HG03139 (cell line): ENCODE data around the gene SFSWAP.
A peak's percentile ranks its signal among the peaks of the same experiment; 100 is the strongest.
"Not testable (repeated sequence)": the region's sequence is repeated elsewhere in the genome, so short reads cannot be mapped to it uniquely, and the experiment has no call there.

Source experiments
- ATAC-seq: cut with Tn5 transposase; IDR thresholded peaks from one replicate; pipeline ENCODE4 v1.9.1; 2021; ENCODE audit not compliant: unreplicated experiment

SFSWAP gene

DNA sequence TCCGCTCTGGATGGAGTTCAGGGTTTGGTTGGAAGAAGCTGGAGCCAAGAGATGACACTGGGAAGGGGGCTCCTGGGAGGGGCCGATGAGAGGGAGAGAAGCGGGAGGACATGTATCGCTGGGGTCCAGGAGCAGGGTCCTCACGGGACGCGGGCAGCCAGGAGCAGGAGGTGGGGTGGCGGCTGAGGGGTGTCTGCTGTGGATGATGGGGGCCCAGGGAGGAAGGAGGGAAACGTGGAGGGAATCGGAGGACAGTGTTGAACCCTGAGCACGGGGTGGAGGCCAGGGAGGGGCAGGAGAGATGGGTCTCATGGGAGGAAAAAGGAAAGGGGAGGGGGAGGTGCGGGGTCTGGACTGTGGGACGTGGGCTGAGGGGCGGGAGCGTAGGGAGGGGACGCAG, 31.7 kb upstream of the SFSWAP start:
- ATAC-seq: not testable (repeated sequence)

DNA sequence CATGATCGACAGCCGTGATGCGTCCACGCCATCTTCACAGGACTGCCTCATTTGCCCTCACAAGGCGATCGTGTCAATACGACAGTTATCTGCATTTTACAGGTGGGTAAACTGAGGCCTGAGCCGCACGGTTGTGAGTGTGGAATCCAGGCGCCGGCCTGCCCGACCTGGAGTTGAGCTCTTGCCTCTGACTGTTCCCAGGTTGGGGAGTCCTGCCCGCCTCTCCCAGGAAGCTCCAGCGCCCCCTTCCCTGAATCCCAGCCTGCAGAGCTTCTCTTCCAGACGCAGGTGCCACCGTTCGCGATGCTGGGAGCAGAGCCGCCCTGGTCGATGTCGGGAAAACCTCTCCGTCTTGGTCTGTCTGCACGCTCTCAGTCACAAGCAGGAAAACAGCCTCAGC, 31.1 kb upstream of the SFSWAP start:
- not testable (repeated sequence) for ATAC-seq

DNA sequence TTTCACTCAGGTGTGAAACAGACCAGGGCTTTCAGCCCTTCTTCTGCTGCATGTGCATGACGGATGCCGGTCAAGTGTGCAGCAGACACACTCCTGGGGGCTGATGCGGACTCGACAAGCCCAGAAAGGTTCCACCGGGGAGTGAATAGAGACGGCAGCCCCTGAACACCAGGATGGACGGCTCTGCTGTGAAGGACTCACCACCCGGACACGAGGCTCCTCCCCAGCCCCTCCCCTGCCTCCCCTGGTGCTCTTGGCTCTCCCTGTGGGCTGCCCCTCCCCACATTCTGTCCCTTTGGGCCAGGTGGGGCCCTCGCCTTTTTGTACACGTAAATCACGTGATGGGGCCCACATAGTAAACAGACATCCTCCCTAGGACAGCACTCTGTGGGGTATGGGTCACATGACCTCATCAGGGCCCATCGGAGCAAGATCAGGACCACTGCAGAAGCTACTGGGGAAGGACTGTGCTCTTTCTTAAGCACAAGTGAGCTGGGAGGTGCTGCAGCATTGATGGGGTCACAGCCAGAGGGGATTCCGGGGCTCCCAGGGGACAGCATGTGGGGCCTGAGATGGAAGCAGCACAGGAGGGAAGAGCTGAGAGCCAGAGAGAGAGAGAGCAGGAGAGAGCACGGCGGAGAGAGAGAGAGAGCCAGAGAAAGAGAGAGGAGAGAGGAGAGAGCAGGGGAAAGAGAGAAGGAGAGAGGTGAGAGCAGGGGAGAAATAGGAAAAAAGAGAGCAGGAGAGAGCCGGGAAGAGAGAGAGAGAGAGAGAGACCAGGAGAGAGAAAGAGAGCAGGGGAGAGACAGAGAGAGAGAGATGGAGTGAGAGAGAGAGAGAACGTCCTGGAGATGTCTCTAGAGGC, 30.3 kb upstream of the SFSWAP start:
- not testable (repeated sequence) for ATAC-seq

DNA sequence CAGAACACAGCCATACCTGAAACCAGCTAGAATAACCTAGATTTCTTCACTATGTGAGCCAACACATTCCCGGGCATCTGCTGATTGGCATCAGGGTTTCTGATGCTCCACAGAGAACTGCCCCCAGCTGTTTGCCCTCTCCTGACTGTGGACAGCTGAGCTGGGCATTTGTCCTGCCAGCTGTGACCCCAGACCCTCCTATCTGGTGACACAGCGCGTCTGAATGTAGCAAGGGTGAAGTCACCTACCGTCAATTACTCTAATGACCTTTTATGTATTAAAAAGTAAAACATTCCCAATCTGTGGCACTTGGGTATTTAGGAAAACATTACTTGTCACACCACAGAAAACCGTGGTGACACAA, 29.7 kb upstream of the SFSWAP start:
- ATAC-seq: no peak

DNA sequence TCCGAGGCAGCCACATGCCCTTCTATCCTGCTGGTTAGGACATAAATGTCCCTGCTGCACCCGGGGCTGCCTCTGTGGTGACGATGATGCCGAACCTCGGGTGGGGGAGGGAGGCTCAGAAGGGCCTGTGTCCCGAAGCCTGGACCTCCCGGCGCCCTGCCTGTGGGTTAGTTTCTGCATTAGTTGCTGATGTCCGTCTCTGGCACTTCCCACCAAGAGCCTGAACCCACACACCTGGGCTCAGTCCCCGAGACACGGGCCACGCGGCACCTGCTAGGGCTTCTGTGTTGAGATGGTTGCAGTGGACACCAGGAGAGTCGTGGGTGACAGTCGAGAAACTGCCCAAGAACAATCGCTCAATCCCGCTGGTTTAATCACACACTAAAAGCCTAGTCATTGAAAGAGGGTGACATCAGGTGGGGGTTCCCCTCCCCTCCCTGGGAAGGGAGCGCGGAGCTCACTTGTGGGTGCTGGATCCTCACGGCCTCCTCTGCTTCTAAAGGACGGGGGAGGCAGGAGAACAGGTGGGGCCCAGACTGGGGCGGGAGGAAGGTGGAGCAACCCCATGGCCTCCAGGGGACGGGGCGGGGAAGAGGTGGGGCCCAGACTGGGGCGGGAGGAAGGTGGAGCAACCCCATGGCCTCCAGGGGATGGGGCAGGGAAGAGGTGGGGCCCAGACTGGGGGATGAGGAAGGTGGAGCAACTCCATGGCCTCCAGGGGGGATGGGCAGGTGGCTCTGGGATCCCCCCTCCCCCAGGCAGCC, 29.0 kb upstream of the SFSWAP start:
- peak; percentile 100 for ATAC-seq

DNA sequence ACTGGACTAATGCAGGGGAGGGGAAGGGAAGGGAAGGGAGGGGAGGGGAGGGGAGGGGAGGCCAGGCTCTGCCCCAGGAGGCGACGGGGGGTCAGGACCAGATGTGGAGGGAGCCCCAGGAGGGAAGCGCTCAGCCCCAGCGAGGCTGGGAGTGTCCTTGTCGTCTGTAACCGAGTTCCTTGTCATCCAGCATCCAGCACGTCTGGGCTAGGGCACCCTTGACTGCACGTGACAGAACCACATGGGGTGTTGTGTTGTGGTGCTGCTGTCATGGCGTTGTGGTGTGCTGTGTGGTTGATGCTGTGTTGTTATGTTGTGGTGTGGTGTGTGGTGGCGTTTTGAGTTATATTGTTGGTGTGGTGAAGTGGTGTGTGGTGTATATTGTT, 28.4 kb upstream of the SFSWAP start:
- ATAC-seq: peak; percentile 4

DNA sequence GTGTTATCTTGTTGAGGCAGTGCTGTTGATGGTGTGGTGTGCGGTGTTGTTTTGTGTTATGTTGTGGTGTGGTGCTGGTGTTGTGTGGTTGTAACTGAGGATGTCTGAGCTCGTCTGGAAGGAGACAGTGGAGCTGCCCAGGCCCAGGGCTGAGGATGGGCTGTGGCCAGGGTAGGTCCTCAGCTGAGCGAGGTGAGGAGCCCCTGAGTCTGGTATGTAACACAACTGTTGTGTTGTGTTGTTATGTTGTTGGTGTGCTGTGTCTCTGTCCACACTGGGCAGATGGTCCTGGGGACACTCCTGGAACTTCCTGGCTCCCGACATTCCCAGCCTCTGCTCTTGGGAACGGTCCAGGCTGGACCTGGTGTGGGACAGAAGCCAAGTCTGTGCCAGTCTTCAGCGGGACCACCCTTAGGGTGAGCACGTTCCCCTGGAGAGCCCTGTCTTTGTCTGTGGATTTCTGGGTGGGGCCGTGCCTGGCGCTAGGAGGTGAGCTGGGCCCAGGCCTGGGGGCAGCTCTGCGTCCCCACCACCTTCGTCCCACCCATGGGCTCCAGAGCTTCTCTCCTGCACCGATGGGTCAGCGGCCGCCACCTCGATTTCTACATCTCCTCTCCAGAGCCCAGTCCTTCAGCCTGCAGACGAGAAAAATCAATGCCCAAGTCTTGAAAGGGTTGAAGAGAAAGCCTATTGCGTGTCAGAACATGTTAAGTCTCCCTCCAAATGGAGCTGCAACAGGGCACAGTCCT, 27.4 kb upstream of the SFSWAP start:
- no peak for ATAC-seq

DNA sequence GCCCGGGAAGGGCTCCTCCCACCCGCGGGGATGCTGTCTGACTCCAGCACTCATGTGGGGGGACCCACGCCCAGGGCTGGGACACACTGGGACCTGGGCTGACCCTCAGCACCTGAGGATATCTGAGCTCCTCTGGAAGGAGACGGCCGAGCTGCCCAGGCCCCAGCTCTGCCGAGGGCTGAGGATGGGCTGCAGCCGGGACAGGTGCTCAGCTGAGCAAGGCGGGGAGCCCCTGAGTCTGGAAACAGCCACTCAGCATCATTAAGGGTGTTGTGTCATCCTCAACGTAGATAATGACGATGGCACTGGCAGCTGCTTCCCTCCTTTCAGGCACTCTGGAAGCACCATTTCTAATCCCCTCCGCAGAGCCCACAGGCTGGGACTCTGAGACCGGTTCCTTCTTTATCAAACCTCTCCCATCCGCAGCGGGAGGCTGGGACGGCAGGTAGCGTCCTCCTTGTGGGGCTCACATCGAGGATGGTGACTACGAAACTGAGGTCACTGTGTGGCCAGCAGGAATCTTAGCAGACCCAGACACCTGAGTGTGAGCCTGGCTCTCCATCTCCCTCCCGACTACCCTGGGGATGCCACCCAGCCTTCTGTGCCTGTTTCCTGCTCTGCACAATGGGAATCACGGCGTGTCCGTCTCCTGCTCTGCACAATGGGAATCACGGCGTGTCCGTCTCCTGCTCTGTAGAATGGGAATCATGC, 26.7 kb upstream of the SFSWAP start:
- no peak for ATAC-seq

DNA sequence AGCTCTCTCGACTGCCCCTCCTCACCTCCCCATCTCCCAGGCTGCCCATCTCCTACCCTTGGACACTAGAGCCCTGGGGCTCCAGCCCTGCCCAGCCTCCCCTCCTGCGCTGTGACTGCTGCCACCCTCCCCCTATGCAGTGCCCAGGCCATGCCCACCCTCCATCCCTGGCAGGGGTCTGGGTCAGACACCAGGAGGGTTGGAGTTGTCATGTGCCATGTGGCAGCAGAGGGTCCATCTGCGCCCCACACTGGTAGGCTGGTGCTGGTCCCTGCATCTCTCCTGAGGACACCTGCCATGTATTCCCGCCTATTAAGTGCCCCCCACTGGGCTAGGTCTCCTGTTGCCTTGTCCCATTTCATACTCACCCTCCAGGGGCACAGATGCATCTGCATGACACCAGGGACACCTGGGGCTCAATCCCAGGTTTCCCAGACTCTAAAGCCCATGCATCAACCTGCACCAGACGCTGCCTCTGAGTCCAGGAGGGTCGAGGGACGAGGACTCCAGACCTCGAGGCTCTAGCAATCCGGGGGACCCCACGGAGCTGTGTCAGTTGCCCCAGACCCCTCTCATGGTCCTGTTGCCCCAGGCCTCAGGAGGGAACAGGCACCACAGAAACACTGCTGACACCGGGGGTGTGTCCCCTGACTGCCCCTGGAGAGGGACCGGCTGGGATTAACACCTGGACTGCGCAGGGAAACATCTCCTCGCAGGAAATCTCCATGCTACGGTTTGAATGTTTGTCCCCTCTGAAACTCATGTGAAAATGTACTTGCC, 23.4 kb upstream of the SFSWAP start:
- no peak for ATAC-seq

DNA sequence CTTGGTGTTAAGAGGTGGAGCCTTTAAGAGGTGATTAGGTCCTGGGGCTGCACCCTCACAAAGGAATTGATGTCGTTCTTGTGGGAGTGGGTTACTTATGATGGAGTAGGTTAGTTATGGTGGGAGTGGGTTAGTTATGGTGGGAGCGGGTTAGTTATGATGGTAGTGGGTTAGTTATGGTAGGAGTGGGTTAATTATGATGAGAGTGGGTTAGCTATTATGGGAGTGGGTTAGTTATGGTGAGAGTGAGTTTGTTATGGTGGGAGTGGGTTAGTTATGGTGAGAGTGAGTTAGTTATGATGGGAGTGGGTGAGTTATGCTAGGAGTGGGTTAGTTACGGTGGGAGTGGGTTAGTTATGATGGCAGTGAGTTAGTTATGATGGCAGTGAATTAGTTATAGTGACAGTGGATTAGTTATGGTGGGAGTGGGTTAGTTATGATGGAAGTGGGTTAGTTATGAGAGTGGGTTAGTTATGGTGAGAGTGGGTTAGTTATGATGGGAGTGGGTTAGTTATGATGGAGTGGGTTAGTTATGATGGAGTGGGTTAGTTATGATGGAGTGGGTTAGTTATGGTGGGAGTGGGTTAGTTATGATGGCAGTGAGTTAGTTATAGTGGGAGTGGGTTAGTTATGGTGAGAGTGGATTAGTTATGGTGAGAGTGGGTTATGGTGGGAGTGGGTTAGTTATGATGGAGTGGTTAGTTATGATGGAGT, 22.6 kb upstream of the SFSWAP start:
- ATAC-seq: no peak

DNA sequence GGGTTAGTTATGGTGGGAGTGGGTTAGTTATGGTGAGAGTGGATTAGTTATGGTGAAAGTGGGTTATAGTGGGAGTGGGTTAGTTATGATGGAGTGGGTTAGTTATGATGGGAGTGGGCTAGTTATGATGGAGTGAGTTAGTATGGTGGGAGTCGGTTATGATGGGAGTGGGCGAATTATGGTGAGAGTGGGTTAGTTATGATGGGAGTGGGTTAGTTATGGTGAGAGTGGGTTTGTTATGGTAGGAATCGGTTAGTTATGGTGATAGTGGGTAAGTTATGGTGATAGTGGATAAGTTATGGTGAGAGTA, 22.1 kb upstream of the SFSWAP start:
- ATAC-seq: no peak

DNA sequence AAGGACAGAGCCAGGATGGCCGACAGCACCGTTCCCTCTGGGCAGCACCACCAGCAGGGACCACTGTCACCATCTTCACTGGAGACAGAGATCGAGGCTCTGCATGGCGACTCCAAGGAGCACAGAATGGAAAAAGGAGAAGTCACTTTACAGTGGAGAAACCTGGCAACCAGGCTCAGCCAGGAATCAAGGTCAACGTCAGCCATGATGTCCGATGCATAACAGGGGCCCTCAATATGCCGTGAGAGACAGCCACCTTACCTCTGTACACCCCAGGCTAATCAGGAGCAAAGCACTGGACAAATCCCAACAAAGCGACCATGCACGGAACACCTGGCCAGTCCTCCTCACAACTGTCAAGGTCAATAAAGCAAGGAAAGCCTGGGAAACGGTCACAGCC, 20.6 kb upstream of the SFSWAP start:
- no peak for ATAC-seq

DNA sequence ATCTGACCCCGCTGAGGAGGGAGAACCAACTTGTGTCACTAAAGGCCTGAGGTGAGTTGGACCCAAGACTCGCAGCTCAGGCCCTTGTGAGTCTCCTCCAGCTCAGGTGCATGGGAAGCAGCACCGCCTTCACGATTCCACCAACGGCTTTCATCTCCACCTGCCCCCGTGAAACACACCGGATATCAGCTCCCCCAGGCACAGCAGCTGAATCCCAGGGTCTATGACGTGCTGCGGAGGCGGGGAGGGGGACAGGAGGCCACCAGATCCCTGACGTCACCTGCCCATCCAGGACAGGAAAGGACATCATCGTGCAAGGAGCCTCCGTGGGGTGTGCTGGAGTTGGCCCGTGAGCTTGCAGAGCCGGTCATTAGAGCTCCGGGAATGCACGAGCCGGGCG, 18.5 kb upstream of the SFSWAP start:
- no peak for ATAC-seq

DNA sequence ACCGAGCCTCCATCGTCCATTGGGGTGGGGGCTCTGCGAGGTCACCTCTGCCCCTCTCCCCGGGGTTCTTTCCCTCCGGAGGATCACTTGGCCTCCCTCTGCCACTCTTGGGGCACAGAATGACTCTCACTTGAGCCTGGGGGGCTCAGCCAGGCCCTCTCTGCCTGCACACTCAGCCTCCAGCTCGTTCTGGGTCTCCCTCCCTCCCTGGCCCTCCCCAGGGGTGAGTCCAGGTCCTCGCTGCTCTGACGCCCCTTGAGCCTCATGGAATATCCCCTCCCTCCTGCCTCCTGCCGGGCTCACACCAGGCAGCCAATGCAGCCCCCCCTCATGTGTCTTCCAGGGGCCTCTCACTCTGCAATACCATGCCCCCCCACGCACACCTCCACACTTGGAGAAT, 17.7 kb upstream of the SFSWAP start:
- no peak for ATAC-seq

DNA sequence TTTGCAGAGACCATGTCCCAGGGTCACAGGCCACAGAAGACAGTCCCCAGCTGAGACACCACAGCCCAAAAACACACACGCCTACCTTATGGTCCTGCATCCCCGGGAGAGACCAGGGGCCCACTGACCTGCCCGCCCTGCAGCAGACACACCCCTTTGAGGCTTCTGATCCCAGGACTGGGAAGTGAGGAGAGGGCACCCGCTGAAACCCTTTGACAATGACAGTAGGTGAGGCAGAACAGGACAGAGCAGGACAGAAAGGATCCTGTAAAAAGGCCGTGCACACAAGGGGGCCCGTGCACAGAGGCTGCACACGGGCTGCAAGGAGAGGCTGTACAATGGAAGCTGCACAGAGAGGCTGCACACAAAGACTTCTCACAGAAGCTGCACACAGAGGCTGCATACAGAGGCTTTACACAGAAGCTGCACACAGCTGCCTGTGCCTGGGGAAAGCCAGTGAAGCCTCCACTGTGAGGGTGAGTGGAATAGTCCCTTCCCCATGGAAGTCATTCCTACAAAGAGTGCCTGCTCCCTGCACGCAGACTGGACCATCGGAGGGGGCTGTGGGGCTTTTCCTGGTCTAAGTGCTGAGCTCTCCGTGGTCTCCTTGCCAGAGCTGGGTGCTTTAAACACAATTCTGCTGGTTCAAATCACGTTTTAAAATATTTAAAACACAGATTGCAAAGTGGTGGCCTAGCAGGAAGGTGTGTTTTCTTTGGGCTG, 16.6 kb upstream of the SFSWAP start:
- no peak for ATAC-seq

DNA sequence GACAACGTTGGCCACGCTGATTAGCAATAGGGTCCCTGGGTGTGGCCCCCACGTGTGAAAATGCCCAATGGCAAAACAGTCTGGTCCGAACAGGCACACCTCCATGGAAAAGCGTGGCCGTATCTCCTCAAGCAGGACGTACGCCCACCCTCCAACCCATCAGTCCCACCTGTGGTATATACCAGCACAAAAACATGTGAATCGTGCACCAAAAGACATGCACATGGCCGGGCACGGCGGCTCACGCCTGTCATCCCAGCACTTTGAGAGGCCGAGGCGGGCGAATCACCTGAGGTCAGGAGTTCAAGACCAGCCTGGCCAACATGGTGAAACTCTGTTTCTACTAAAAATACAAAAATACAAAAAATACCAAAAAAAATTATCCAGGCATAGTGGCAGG, 14.9 kb upstream of the SFSWAP start:
- ATAC-seq: no peak

DNA sequence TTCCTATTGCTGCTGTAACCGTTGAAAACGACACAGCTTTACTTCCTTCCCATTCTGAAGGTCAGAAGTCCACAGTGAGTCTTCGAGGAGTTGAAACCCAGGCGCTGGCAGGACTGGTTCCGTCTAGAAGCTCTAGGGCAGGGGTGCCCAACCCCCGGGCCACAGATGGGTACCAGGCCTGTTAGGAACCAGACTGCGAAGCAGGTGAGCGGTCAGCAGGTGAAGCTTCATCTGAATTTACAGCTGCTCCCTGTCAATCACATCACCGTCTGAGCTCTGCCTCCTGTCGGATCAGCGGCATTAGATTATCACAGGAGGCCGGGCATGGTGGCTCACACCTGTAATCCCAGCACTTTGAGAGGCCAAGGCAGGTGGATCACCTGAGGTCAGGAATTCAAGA, 12.6 kb upstream of the SFSWAP start:
- no peak for ATAC-seq

DNA sequence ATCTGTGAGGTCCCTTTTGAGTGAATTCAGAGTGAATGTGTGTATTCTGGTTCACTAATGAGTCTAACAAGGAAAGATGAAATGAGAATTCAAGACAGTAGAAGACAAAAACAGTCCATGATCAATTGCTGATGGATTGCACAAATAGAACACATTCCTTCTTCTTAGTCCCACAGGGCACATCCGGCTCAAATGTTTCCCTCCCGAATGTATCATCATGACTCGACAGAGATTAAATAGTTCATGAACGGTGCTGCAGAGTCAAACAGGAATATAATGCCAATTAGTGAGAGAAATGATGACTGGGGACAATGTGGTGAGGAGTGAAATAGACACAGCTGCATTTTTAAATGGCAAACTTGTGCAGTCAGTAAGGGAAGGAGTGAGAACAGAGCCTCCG, 11.5 kb upstream of the SFSWAP start:
- ATAC-seq: no peak

DNA sequence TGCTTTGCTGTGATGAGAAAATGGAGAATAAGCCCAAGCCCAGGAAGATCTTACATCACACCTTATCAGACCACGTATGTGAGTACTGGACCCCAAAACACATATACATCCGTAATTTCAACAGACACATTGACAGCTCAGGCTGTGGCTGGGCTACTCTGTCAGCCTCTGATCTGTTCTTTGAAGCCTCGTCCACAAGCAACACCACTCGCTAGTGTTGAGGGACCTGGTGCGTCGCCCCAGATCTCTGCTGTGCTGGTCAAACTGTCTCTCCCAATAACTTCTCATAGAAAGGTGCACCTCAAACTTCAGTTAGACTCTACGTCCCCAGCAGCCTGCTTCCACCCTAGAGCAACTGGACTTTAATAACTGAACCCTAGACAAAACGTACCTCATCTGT, 10.6 kb upstream of the SFSWAP start:
- ATAC-seq: no peak
